Activated T-helper 2 cell treated with anti-CD3 and anti-CD28 coated beads, Interferon-gamma antibody, Interleukin-2, Interleukin-4, amounts not matched to agents 10 μg/mL and 5 μg/mL and 100 μg/mL, durations not matched to agents 14 hours and 24 hours and 36 hours (primary cell): ENCODE measurements around the gene SIGLEC7. TPM values are rescaled to one million over a fixed set of nuclear protein-coding genes. Genes with fewer than 3 reads are reported as not detected.

Source experiments
- DNase-seq: peaks from one replicate; pipeline ENCODE4 v3.0.0; 2021; ENCODE audit warnings: low spot score
- H3K27ac Mint-ChIP-seq: one replicate; pipeline ENCODE4 v1.8.0; 2021; ENCODE audit warnings: mixed read lengths
- H3K27me3 Mint-ChIP-seq: one replicate; pipeline ENCODE4 v1.8.0; 2021; ENCODE audit warnings: low read depth, mixed read lengths
- H3K36me3 Mint-ChIP-seq: one replicate; pipeline ENCODE4 v1.8.0; 2021; ENCODE audit warnings: low read depth, mixed read lengths
- H3K4me1 Mint-ChIP-seq: one replicate; pipeline ENCODE4 v1.8.0; 2021; ENCODE audit warnings: low read depth, mixed read lengths
- H3K4me3 Mint-ChIP-seq: one replicate; pipeline ENCODE4 v1.8.0; 2021; ENCODE audit warnings: low read depth, mild to moderate bottlenecking, moderate library complexity, mixed read lengths
- H3K9me3 Mint-ChIP-seq: one replicate; pipeline ENCODE4 v1.8.0; 2021; ENCODE audit warnings: mixed read lengths
- intact Hi-C: fragments of 100-400 bp; cut with micrococcal nuclease; formaldehyde crosslinking; loops from one replicate; pipeline ENCODE4 v1.15.1; 2023
- total RNA-seq: library from RNA; stranded (reverse); gene quantifications from 2 replicates; pipeline ENCODE4 v1.2.3, GENCODE V29; 2022

Gene SIGLEC7
- total RNA-seq: not detected in 2 replicates

- Mint-ChIP-seq H3K9me3 (no peaks in the 10 kb centered on the region), H3K4me1 (peaks cover 4% of the 10 kb centered on the region), H3K27me3 (peaks cover 13% of the 10 kb centered on the region), H3K36me3 (no peaks in the 10 kb centered on the region), H3K27ac (no peak within 1 kb of the TSS), H3K4me3 (no peak within 1 kb of the TSS)
- intact Hi-C loops: no loop called here
- DNase-seq: no peak
These were observed at the start of gene SIGLEC7 for GRCh38 chr19:51142119-51142518. Gene SIGLEC7, plus strand, starts transcription at chr19:51142301. Its CDS starts 69 bp downstream, at chr19:51142370.

- Mint-ChIP-seq H3K4me3 (no peak overlapping the region), H3K27ac (no peak overlapping the region), H3K4me1 (peaks cover 9% of the 10 kb centered on the region), H3K9me3 (no peaks in the 10 kb centered on the region), H3K27me3 (no peaks in the 10 kb centered on the region), H3K36me3 (peaks cover 19% of the 10 kb centered on the region)
- DNase-seq: no peak
- intact Hi-C loops: loop anchor here (5.0 kb wide), 1 partner anchor 161 kb away; no protein-coding TSS in a partner anchor
These were observed 49.0 kb upstream of the SIGLEC7 start for GRCh38 chr19:51093101-51093500.

- intact Hi-C loops: loop anchor here (5.0 kb wide), 1 partner anchor 161 kb away; no protein-coding TSS in a partner anchor
- no peak overlapping the region for H3K4me3 Mint-ChIP-seq
- DNase-seq: no peak
- H3K27ac Mint-ChIP-seq: no peak overlapping the region
- H3K27me3 Mint-ChIP-seq: no peaks in the 10 kb centered on the region
- H3K9me3 Mint-ChIP-seq: no peaks in the 10 kb centered on the region
- peaks cover 9% of the 10 kb centered on the region for H3K4me1 Mint-ChIP-seq
- H3K36me3 Mint-ChIP-seq: peaks cover 22% of the 10 kb centered on the region
These were observed 48.4 kb upstream of the SIGLEC7 start for GRCh38 chr19:51093510-51094345.

GRCh38 chr19:51094696-51095279, 47.3 kb upstream of the SIGLEC7 start:
- no peak overlapping the region for H3K27ac Mint-ChIP-seq
- no peaks in the 10 kb centered on the region for H3K27me3 Mint-ChIP-seq
- no peaks in the 10 kb centered on the region for H3K9me3 Mint-ChIP-seq
- DNase-seq: no peak
- H3K4me3 Mint-ChIP-seq: no peak overlapping the region
- H3K36me3 Mint-ChIP-seq: peaks cover 25% of the 10 kb centered on the region
- intact Hi-C loops: loop anchor here (5.0 kb wide), 1 partner anchor 162 kb away; no protein-coding TSS in a partner anchor
- peaks cover 9% of the 10 kb centered on the region for H3K4me1 Mint-ChIP-seq

- no peaks in the 10 kb centered on the region for H3K9me3 Mint-ChIP-seq
- peaks cover 30% of the 10 kb centered on the region for H3K36me3 Mint-ChIP-seq
- H3K4me3 Mint-ChIP-seq: no peak overlapping the region
- peaks cover 9% of the 10 kb centered on the region for H3K4me1 Mint-ChIP-seq
- H3K27ac Mint-ChIP-seq: no peak overlapping the region
- no peaks in the 10 kb centered on the region for H3K27me3 Mint-ChIP-seq
- intact Hi-C loops: no loop called here
- no peak for DNase-seq
These were observed 45.5 kb upstream of the SIGLEC7 start for GRCh38 chr19:51096473-51097165.

GRCh38 chr19:51097166-51097738, 44.8 kb upstream of the SIGLEC7 start:
- H3K9me3 Mint-ChIP-seq: no peaks in the 10 kb centered on the region
- peak; percentile 53 for DNase-seq
- peaks cover 10% of the 10 kb centered on the region for H3K4me1 Mint-ChIP-seq
- H3K4me3 Mint-ChIP-seq: no peak overlapping the region
- intact Hi-C loops: no loop called here
- no peaks in the 10 kb centered on the region for H3K27me3 Mint-ChIP-seq
- H3K36me3 Mint-ChIP-seq: peaks cover 35% of the 10 kb centered on the region
- no peak overlapping the region for H3K27ac Mint-ChIP-seq

GRCh38 chr19:51097796-51098195, 44.3 kb upstream of the SIGLEC7 start:
- Mint-ChIP-seq H3K4me1 (peaks cover 15% of the 10 kb centered on the region), H3K4me3 (no peak overlapping the region), H3K9me3 (no peaks in the 10 kb centered on the region), H3K36me3 (peaks cover 40% of the 10 kb centered on the region), H3K27me3 (no peaks in the 10 kb centered on the region), H3K27ac (no peak overlapping the region)
- DNase-seq: no peak
- intact Hi-C loops: no loop called here

GRCh38 chr19:51098365-51099046, 43.6 kb upstream of the SIGLEC7 start:
- no peak for DNase-seq
- Mint-ChIP-seq H3K27ac (no peak overlapping the region), H3K27me3 (no peaks in the 10 kb centered on the region), H3K4me1 (peaks cover 16% of the 10 kb centered on the region), H3K9me3 (no peaks in the 10 kb centered on the region), H3K36me3 (peaks cover 46% of the 10 kb centered on the region), H3K4me3 (no peak overlapping the region)
- intact Hi-C loops: no loop called here

GRCh38 chr19:51099047-51099382, 43.1 kb upstream of the SIGLEC7 start:
- intact Hi-C loops: no loop called here
- Mint-ChIP-seq H3K27ac (no peak overlapping the region), H3K9me3 (no peaks in the 10 kb centered on the region), H3K27me3 (no peaks in the 10 kb centered on the region), H3K4me3 (no peak overlapping the region), H3K4me1 (peaks cover 16% of the 10 kb centered on the region), H3K36me3 (peaks cover 49% of the 10 kb centered on the region)
- no peak for DNase-seq

- Mint-ChIP-seq H3K4me3 (no peak overlapping the region), H3K4me1 (peaks cover 21% of the 10 kb centered on the region), H3K36me3 (peaks cover 55% of the 10 kb centered on the region), H3K27ac (no peak overlapping the region), H3K27me3 (no peaks in the 10 kb centered on the region), H3K9me3 (no peaks in the 10 kb centered on the region)
- intact Hi-C loops: no loop called here
- DNase-seq: no peak
These were observed 41.5 kb upstream of the SIGLEC7 start for GRCh38 chr19:51100601-51101000.

- H3K4me3 Mint-ChIP-seq: no peak overlapping the region
- H3K9me3 Mint-ChIP-seq: no peaks in the 10 kb centered on the region
- intact Hi-C loops: no loop called here
- H3K27me3 Mint-ChIP-seq: no peaks in the 10 kb centered on the region
- peaks cover 58% of the 10 kb centered on the region for H3K36me3 Mint-ChIP-seq
- DNase-seq: no peak
- H3K4me1 Mint-ChIP-seq: peaks cover 27% of the 10 kb centered on the region
- H3K27ac Mint-ChIP-seq: no peak overlapping the region
These were observed 40.8 kb upstream of the SIGLEC7 start for GRCh38 chr19:51101171-51101865.

- no peak for DNase-seq
- Mint-ChIP-seq H3K4me3 (no peak overlapping the region), H3K4me1 (peaks cover 27% of the 10 kb centered on the region), H3K27me3 (no peaks in the 10 kb centered on the region), H3K36me3 (peaks cover 52% of the 10 kb centered on the region), H3K27ac (no peak overlapping the region), H3K9me3 (no peaks in the 10 kb centered on the region)
- intact Hi-C loops: no loop called here
These were observed 39.1 kb upstream of the SIGLEC7 start for GRCh38 chr19:51102991-51103390.
